Measurements from ENCODE around the gene FKBP10.
"Not testable (repeated sequence)": the region's sequence is repeated elsewhere in the genome, so short reads cannot be mapped to it uniquely, and the experiment has no call there.

The FKBP10 gene

GRCh38 chr17:41773731-41774193 is 39.0 kb upstream of the FKBP10 start:
- in situ Hi-C loops (cut with MboI; ENCODE audit: low pct_unique_long_range_greater_than_20kb, low sequenced_read_pairs, unreplicated experiment): no loop called here
- TF ChIP-seq CTCF (IDR thresholded peaks at IDR 0.05; ENCODE audit: extremely low read depth, insufficient read depth, missing control alignments): no peak
- no peak for DNase-seq (ENCODE audit: low spot score)

- in situ Hi-C loops (cut with MboI; ENCODE audit: low pct_unique_long_range_greater_than_20kb, low sequenced_read_pairs, unreplicated experiment): no loop called here
- no peak for TF ChIP-seq CTCF (IDR thresholded peaks at IDR 0.05; ENCODE audit: extremely low read depth, insufficient read depth, missing control alignments)
- no peak for DNase-seq (ENCODE audit: low spot score)
Measured at GRCh38 chr17:41775394-41776226, 37.2 kb upstream of the FKBP10 start.

- in situ Hi-C loops (cut with MboI; ENCODE audit: low pct_unique_long_range_greater_than_20kb, low sequenced_read_pairs, unreplicated experiment): not testable (repeated sequence)
Measured at GRCh38 chr17:41776262-41776900, 36.4 kb upstream of the FKBP10 start.

GRCh38 chr17:41777157-41777573 is 35.6 kb upstream of the FKBP10 start:
- in situ Hi-C loops (cut with MboI; ENCODE audit: low pct_unique_long_range_greater_than_20kb, low sequenced_read_pairs, unreplicated experiment): no loop called here
- no peak for DNase-seq (ENCODE audit: low spot score)
- TF ChIP-seq CTCF (IDR thresholded peaks at IDR 0.05; ENCODE audit: extremely low read depth, insufficient read depth, missing control alignments): no peak

More at GRCh38 chr17:41776262-41776900, 36.4 kb upstream of the FKBP10 start:
- not testable (repeated sequence) for DNase-seq (ENCODE audit: low spot score)

GRCh38 chr17:41777574-41778188 is 35.1 kb upstream of the FKBP10 start:
- in situ Hi-C loops (cut with MboI; ENCODE audit: low pct_unique_long_range_greater_than_20kb, low sequenced_read_pairs, unreplicated experiment): no loop called here
- no peak for TF ChIP-seq CTCF (IDR thresholded peaks at IDR 0.05; ENCODE audit: extremely low read depth, insufficient read depth, missing control alignments)
- no peak for DNase-seq (ENCODE audit: low spot score)

GRCh38 chr17:41779954-41780353 is 32.9 kb upstream of the FKBP10 start:
- in situ Hi-C loops (cut with MboI; ENCODE audit: low pct_unique_long_range_greater_than_20kb, low sequenced_read_pairs, unreplicated experiment): no loop called here
- no peak for DNase-seq (ENCODE audit: low spot score)
- no peak for TF ChIP-seq CTCF (IDR thresholded peaks at IDR 0.05; ENCODE audit: extremely low read depth, insufficient read depth, missing control alignments)
